H1 (cell line): ENCODE data around the gene CBS.
"Not testable (repeated sequence)": the region's sequence is repeated elsewhere in the genome, so short reads cannot be mapped to it uniquely, and the experiment has no call there.

ENCODE experiments used
- CBX5 ChIP-seq: fragments of 300-800, 300-1000 bp; sonication (generic); IDR thresholded peaks from 2 replicates; pipeline ENCODE4 v1.7.1; 2016; ENCODE audit warnings: antibody characterized with exemption, low read length, low read depth
- EP300 ChIP-seq, 2 experiments: IDR thresholded peaks; 1 replicate in 1 of 2; 2 replicates in 1 of 2; pipeline ENCODE4 v1.6.1; 2011 to 2012; ENCODE audit warnings: low read depth in 2 of 2, low read length in 2 of 2, mild to moderate bottlenecking in 2 of 2, borderline replicate concordance in 1 of 2, inconsistent platforms in 1 of 2, moderate library complexity in 1 of 2
- EZH2 ChIP-seq: fragments of 200-600 bp; sonication (generic); IDR thresholded peaks from 2 replicates; pipeline ENCODE4 v1.7.1; 2012; ENCODE audit warnings: low read depth, mild to moderate bottlenecking, moderate library complexity, low read length, inconsistent platforms; ENCODE audit not compliant: severe bottlenecking
- JUND ChIP-seq: IDR thresholded peaks from 2 replicates; pipeline ENCODE4 v1.6.1; 2011; ENCODE audit warnings: mild to moderate bottlenecking, improper control_type of control experiment, low read length
- POLR2A ChIP-seq, 2 experiments: IDR thresholded peaks; 1 replicate in 1 of 2; 2 replicates in 1 of 2; pipeline ENCODE4 v1.6.1; 2011; ENCODE audit warnings: low read depth in 2 of 2, low read length in 2 of 2, mild to moderate bottlenecking in 2 of 2; ENCODE audit errors: control extremely low read depth in 1 of 2
- POLR2AphosphoS5 ChIP-seq: IDR thresholded peaks from 2 replicates; pipeline ENCODE4 v1.6.1; 2011; ENCODE audit warnings: low read depth, low read length
- RXRA ChIP-seq: IDR thresholded peaks from 2 replicates; pipeline ENCODE4 v1.6.1; 2011; ENCODE audit warnings: low read depth, mild to moderate bottlenecking, low read length, moderate library complexity; ENCODE audit not compliant: insufficient read depth
- TAF1 ChIP-seq: IDR thresholded peaks from 2 replicates; pipeline ENCODE4 v1.6.1; 2011; ENCODE audit warnings: mild to moderate bottlenecking, low read depth, low read length
- TBP ChIP-seq: IDR thresholded peaks from 2 replicates; pipeline ENCODE4 v1.6.1; 2011; ENCODE audit warnings: low read depth, low read length, improper control_type of control experiment
- TF ChIP-seq, protein P1 (sequence below), 3 experiments: IDR thresholded peaks; 1 replicate in 2 of 3; 2 replicates in 1 of 3; pipeline versions ENCODE4 v1.5.1 to v1.6.1; 2011; ENCODE audit warnings: low read length in 3 of 3, mild to moderate bottlenecking in 3 of 3, inconsistent platforms in 2 of 3, low read depth in 1 of 3, moderate library complexity in 1 of 3; ENCODE audit not compliant: insufficient read depth in 1 of 3; ENCODE audit errors: control extremely low read depth in 1 of 3

DNA sequence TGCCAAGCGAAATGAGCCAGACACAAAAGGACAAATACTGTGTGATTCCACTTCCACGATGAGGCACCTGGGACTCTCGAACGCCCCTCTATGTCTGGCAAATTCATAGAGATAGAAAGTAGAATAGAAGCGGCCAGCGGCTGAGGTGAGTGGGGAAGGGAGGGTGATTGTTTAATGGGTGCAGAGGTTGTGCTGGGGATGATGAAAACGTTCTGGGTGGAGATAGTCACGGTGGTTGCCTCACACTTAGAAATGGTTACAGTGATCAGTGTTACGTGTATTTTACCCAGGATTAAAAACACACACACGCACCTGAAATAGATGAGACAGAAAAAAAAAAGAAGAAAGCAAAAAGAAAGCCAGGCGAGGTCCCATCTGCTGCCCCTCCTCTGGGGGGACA lies 2.9 kb downstream of the CBS start:
- not testable (repeated sequence) for TF ChIP-seq TAF1; TBP; EZH2; CBX5; EP300 (IDR thresholded peaks at IDR 0.05; ENCODE audit: borderline replicate concordance in 1 of 2, low read depth in 2 of 2, low read length in 2 of 2); POLR2A (IDR thresholded peaks at IDR 0.05; ENCODE audit: control extremely low read depth in 1 of 2, low read depth in 2 of 2, low read length in 2 of 2); JUND; RXRA; POLR2AphosphoS5
- TF ChIP-seq, protein P1, sequence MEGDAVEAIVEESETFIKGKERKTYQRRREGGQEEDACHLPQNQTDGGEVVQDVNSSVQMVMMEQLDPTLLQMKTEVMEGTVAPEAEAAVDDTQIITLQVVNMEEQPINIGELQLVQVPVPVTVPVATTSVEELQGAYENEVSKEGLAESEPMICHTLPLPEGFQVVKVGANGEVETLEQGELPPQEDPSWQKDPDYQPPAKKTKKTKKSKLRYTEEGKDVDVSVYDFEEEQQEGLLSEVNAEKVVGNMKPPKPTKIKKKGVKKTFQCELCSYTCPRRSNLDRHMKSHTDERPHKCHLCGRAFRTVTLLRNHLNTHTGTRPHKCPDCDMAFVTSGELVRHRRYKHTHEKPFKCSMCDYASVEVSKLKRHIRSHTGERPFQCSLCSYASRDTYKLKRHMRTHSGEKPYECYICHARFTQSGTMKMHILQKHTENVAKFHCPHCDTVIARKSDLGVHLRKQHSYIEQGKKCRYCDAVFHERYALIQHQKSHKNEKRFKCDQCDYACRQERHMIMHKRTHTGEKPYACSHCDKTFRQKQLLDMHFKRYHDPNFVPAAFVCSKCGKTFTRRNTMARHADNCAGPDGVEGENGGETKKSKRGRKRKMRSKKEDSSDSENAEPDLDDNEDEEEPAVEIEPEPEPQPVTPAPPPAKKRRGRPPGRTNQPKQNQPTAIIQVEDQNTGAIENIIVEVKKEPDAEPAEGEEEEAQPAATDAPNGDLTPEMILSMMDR (IDR thresholded peaks at IDR 0.05; ENCODE audit: control extremely low read depth in 1 of 3, insufficient read depth in 1 of 3, low read depth in 1 of 3, low read length in 3 of 3) = not testable (repeated sequence)
